Activated CD8-positive, alpha-beta memory T cell treated with anti-CD3 and anti-CD28 coated beads, Interleukin-2, amount 10 ng/mL, durations not matched to agents 7 days and 5 days (primary cell): Measurements from ENCODE around the gene GRID2. TPM values are rescaled to one million over a fixed set of nuclear protein-coding genes. Genes with fewer than 3 reads are reported as not detected.

Experiments
- ATAC-seq: fragments of 150-1000 bp; cut with Tn5 transposase; one replicate; pipeline ENCODE4 v1.10.0; 2021; ENCODE audit warnings: moderate library complexity
- CTCF ChIA-PET: fragments of 350-600 bp; sonication (Branson Sonifier 250); formaldehyde crosslinking; loops from one replicate; lab custom pipeline; 2021; ENCODE audit warnings: antibody characterized with exemption; lab: Charles Lee
- DNase-seq: peaks from one replicate; pipeline ENCODE4 v3.0.0-alpha.2; 2020
- H3K27ac Mint-ChIP-seq: one replicate; pipeline ENCODE4 v1.8.0; 2021; ENCODE audit warnings: mild to moderate bottlenecking, mixed read lengths
- H3K27me3 Mint-ChIP-seq: one replicate; pipeline ENCODE4 v1.8.0; 2021; ENCODE audit warnings: mixed read lengths
- H3K36me3 Mint-ChIP-seq: one replicate; pipeline ENCODE4 v1.8.0; 2021; ENCODE audit warnings: mild to moderate bottlenecking, mixed read lengths
- H3K4me1 Mint-ChIP-seq: one replicate; pipeline ENCODE4 v1.8.0; 2021; ENCODE audit warnings: mixed read lengths
- H3K4me3 Mint-ChIP-seq: one replicate; pipeline ENCODE4 v1.8.0; 2021; ENCODE audit warnings: mild to moderate bottlenecking, moderate library complexity, mixed read lengths
- H3K9me3 Mint-ChIP-seq: one replicate; pipeline ENCODE4 v1.8.0; 2022; ENCODE audit warnings: low read depth, mixed read lengths
- total RNA-seq, 2 experiments: library from RNA; stranded (reverse); gene quantifications; one replicate each; pipeline ENCODE4 v1.2.3, GENCODE V29; 2021

The GRID2 gene
- total RNA-seq, 2 experiments from 2014 or later = not detected

DNA sequence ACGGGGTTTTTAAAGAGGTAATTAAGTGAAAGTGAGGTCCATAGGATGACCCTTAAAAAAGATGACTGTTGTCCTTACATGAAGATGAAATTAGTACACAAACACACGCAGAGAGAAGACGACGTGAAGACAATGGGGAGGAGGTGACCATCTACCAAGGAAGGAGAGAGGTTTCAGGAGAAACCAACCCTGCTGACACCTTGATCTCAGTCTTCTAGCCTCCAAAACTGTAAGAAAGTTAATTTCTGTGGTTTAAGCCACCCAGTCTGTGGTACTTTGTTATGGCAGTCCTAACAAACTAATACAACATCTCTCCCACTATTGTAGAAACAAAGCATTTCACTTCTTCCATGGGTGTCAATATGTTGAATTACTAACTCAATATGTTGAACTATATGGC, 1385.2 kb downstream of the GRID2 start:
- CTCF ChIA-PET = no interaction called here
- DNase-seq (no peak), ATAC-seq (no peak)
- peaks cover 2% of the 10 kb centered on the region for H3K9me3 Mint-ChIP-seq
- H3K4me1 Mint-ChIP-seq = no peaks in the 10 kb centered on the region
- no peak overlapping the region for H3K27ac Mint-ChIP-seq
- no peaks in the 10 kb centered on the region for H3K36me3 Mint-ChIP-seq
- H3K4me3 Mint-ChIP-seq = no peak overlapping the region
- no peaks in the 10 kb centered on the region for H3K27me3 Mint-ChIP-seq

DNA sequence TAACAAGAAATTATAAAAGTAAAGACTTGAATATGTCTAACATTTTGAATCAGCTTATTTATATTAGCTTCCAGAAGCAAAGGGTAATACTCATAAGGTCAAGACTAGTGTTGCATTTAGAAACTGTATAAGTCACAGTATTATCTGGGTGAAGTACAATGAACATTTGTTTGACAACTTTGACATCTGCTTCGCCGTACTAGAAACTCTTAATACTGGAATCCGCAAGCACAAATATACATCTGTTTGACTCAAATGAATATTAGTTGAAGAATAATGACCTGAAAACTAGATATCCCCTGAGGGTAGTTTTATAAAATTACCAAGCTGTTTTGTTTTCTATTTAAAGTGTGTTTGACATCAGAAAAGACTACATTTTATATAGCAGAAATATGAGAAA, 1389.4 kb downstream of the GRID2 start:
- no peaks in the 10 kb centered on the region for H3K4me1 Mint-ChIP-seq
- ATAC-seq (no peak), DNase-seq (no peak)
- H3K27me3 Mint-ChIP-seq = no peaks in the 10 kb centered on the region
- CTCF ChIA-PET = no interaction called here
- peaks cover 7% of the 10 kb centered on the region for H3K9me3 Mint-ChIP-seq
- H3K27ac Mint-ChIP-seq = no peak overlapping the region
- H3K4me3 Mint-ChIP-seq = no peak overlapping the region
- H3K36me3 Mint-ChIP-seq = no peaks in the 10 kb centered on the region

DNA sequence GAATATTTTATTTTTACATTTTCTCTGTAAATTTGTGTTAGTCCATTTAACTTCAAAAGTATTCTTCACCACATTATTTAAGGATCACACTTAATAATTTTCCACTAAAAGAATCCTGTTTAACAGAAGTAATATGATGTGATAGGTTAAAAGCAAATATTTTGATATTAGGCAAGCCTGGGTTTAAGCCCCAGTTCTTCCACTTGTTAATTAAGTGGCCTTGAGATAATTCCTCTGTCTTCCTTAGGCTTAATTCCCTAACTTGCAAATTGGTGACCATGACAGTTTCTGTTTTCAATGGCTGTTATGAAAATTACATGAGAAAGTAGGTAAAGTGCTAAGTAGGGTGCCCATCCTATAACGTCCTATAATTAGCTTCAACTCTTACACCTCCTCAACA, 1394.9 kb downstream of the GRID2 start:
- Mint-ChIP-seq H3K27me3 (no peaks in the 10 kb centered on the region), H3K9me3 (peaks cover 5% of the 10 kb centered on the region), H3K27ac (no peak overlapping the region), H3K4me1 (no peaks in the 10 kb centered on the region), H3K36me3 (no peaks in the 10 kb centered on the region), H3K4me3 (no peak overlapping the region)
- ATAC-seq (no peak), DNase-seq (no peak)
- CTCF ChIA-PET = no interaction called here

DNA sequence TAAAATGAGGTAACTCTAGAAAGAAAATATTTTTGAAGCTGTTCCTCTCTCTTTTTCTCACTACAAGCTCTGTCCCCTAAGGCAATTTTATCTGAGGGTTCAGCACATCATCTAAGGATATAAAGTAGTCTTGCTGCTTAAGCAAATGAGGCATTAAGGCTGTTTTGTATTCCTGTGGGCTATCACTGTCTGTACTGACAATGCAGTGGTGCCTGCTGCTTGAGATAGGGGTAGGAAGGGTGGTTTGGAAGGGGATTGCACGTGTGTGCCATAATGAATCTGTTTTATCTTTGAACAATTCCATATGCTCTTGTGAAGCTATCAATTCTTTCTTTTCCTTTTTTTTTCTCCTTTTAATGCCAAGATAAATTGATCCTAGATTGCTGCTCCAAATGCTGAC, 1396.8 kb downstream of the GRID2 start:
- Mint-ChIP-seq H3K36me3 (no peaks in the 10 kb centered on the region), H3K4me1 (no peaks in the 10 kb centered on the region), H3K27ac (no peak overlapping the region), H3K9me3 (peaks cover 4% of the 10 kb centered on the region), H3K4me3 (no peak overlapping the region), H3K27me3 (no peaks in the 10 kb centered on the region)
- DNase-seq (no peak), ATAC-seq (no peak)
- CTCF ChIA-PET = no interaction called here

DNA sequence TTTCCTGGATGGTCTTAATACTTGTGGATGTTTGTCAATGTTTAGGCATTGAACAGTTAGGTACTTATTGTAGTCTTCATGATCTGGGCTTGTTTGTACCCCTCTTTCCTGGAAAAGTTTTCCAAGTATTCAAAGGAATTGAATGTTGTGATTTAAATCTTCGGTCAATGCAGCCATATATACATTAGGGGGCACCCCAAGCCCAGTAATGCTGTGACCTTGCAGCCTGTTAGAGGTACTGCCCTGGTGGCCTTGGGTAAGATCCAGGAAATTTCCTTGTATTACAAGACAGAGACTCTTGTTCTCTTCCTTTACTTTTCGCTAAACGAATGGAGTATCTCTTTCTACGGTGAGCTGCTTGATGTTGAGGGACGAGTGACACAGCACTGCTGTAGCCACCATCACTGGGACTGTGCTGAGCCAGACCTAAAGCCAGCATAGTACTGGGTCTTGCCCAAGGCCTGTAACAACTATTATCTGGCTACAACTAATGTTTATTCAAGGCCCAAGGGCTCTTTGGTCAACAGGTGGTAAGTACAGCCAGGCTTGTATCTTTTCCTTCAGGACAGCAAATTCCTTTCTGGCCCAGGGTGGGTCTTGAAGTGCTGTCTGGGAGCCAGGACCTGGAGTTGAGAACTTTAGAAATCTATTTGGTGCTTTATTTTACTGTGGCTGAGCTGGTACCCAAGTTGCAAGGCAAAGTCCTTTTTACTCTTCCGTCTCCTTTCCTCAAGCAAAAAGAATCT, 1406.5 kb downstream of the GRID2 start:
- CTCF ChIA-PET = no interaction called here
- no peaks in the 10 kb centered on the region for H3K27me3 Mint-ChIP-seq

DNA sequence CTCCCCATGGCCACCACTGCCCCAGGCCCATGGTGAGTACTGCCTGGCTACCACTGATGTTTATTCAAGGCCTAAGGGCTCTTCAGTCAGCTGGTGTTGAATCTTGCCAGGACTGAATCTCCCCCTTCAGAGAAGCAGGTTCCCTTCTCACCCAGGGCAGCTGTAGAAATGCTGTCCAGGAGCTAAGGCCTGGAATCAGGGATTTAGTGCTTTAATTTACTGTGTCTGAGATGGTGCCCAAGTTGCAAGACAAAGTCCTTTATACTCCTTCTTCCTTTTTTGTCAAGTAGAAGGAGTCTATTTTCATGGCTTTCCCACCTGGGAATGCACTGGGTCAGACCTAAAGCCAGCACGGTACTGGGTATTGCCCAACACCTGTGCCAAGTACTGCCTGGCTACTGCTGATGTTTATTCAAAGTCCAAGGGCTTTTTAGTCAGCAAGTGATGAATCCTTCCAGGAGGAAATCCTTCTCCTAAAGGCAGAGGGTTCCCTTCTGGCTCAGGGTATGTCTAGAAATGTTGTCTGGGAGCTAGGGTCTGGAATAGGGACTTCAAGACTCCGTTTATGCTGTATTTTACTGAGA, 1407.2 kb downstream of the GRID2 start:
- DNase-seq (no peak), ATAC-seq (no peak)
- Mint-ChIP-seq H3K27me3 (no peaks in the 10 kb centered on the region), H3K9me3 (no peaks in the 10 kb centered on the region), H3K4me1 (no peaks in the 10 kb centered on the region), H3K27ac (no peak overlapping the region), H3K36me3 (no peaks in the 10 kb centered on the region), H3K4me3 (no peak overlapping the region)
- CTCF ChIA-PET = no interaction called here

More for the DNA sequence above, 1406.5 kb downstream of the GRID2 start:
- Mint-ChIP-seq H3K9me3 (no peaks in the 10 kb centered on the region), H3K36me3 (no peaks in the 10 kb centered on the region), H3K27ac (no peak overlapping the region), H3K4me1 (no peaks in the 10 kb centered on the region), H3K4me3 (no peak overlapping the region)
- no peak for DNase-seq
- ATAC-seq = no peak

DNA sequence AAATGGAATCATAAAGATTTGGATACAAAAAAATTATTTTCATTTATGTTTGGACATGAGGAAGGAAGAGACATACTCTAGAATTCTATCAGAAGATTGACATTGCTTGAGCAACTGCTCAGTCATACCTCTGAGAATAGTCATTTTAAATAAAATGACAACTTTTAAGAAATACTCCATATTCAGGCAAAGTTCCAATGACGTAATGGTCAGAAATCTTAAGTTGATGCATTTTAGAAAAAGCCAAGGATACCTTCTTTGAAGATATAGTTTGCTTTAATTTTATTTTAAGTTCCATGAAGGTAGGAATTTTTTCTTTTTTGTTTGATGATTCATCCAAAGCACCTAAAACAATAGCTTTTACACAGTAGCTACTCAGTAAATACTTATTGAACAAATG, 1414.5 kb downstream of the GRID2 start:
- no peaks in the 10 kb centered on the region for H3K4me1 Mint-ChIP-seq
- no peak overlapping the region for H3K27ac Mint-ChIP-seq
- H3K9me3 Mint-ChIP-seq = no peaks in the 10 kb centered on the region
- no peaks in the 10 kb centered on the region for H3K27me3 Mint-ChIP-seq
- CTCF ChIA-PET = no interaction called here
- DNase-seq = no peak
- H3K4me3 Mint-ChIP-seq = no peak overlapping the region
- no peaks in the 10 kb centered on the region for H3K36me3 Mint-ChIP-seq
- ATAC-seq = no peak

DNA sequence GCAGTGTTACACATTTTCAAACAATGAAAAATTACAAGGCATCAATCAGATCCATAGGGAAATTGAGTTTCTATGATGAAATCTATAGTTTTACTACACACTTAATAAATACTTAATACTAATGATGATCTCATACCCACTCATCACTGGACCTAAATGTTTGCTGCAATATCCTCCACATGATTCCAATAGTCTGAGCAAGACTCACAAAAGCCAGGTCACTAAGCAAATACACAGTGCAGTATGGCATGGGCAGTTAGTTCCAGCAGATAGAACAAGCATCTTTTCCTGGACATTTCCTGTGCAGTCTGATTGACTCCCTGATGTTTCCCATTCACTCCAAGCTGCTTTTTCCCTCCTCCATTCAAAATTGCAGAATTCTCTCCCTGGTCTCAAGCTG, 1415.8 kb downstream of the GRID2 start:
- Mint-ChIP-seq H3K9me3 (no peaks in the 10 kb centered on the region), H3K4me1 (no peaks in the 10 kb centered on the region), H3K36me3 (no peaks in the 10 kb centered on the region), H3K4me3 (no peak overlapping the region), H3K27ac (no peak overlapping the region), H3K27me3 (no peaks in the 10 kb centered on the region)
- ATAC-seq (no peak), DNase-seq (no peak)
- CTCF ChIA-PET = no interaction called here

DNA sequence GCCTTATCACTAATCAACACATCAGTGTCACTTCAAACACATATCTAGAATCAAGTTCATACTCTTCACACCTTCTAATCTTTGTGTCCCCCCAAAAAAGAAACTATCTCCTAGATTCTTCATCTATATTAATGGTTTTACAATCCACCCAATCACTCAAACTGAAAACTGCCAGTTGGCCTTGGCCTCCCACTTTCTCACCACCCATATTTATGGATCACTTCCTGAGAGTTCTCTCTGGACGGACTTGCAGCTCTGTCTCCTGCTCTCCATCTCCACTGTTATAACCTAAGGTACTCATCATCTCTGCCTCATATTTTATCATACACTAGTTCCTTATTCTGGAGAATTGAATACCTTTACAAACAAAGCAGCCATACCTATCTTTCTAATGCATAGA, 1418.7 kb downstream of the GRID2 start:
- H3K4me1 Mint-ChIP-seq = no peaks in the 10 kb centered on the region
- no peaks in the 10 kb centered on the region for H3K9me3 Mint-ChIP-seq
- no peaks in the 10 kb centered on the region for H3K36me3 Mint-ChIP-seq
- no peak overlapping the region for H3K4me3 Mint-ChIP-seq
- no peak for ATAC-seq
- no peak overlapping the region for H3K27ac Mint-ChIP-seq
- no peak for DNase-seq
- H3K27me3 Mint-ChIP-seq = no peaks in the 10 kb centered on the region
- CTCF ChIA-PET = no interaction called here

DNA sequence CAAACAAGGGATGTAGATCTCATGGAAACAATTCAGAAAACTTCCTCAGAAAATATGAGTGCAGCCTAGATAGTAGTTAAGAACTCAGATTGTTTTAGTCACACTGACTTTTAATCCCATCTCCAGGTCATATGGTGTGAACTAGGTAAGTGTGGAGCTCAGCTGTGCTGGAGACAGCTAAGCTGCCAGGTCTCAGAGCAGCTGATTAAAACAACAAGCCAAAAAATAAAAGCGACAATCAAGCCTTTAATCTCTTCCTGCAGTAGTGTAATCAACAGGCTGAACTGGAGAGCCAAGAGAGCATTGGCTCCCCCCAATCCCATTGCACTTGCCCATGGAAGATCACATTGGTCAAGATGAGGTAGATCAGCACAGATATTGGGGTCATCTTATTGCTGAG, 1426.5 kb downstream of the GRID2 start:
- DNase-seq (no peak), ATAC-seq (no peak)
- CTCF ChIA-PET = no interaction called here
- H3K27ac Mint-ChIP-seq = no peak overlapping the region
- H3K27me3 Mint-ChIP-seq = no peaks in the 10 kb centered on the region
- H3K4me3 Mint-ChIP-seq = no peak overlapping the region
- peaks cover 3% of the 10 kb centered on the region for H3K9me3 Mint-ChIP-seq
- no peaks in the 10 kb centered on the region for H3K36me3 Mint-ChIP-seq
- H3K4me1 Mint-ChIP-seq = no peaks in the 10 kb centered on the region

DNA sequence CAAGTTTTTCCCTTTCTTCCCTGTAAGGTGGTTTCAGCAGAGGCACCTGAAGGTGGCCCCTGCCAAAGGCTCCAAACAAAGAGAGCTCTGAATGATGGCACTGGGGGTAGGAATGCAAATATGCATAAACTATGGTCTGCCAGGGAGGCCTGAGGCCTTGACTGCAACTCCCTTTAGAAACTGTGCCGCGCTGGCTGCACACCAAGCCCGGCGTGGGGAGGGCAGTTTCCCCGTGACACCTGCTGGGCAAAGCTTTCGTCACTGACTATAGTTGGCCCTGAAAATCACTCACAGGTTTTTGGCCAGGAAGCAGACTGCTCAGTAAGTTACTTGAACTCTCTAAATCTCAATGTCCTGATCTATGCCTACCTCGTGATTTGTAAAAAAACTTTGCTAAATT, 1427.0 kb downstream of the GRID2 start:
- no peaks in the 10 kb centered on the region for H3K36me3 Mint-ChIP-seq
- H3K4me1 Mint-ChIP-seq = no peaks in the 10 kb centered on the region
- CTCF ChIA-PET = no interaction called here
- no peak for ATAC-seq
- DNase-seq = no peak
- H3K27me3 Mint-ChIP-seq = no peaks in the 10 kb centered on the region
- H3K4me3 Mint-ChIP-seq = no peak overlapping the region
- H3K27ac Mint-ChIP-seq = no peak overlapping the region
- peaks cover 3% of the 10 kb centered on the region for H3K9me3 Mint-ChIP-seq

DNA sequence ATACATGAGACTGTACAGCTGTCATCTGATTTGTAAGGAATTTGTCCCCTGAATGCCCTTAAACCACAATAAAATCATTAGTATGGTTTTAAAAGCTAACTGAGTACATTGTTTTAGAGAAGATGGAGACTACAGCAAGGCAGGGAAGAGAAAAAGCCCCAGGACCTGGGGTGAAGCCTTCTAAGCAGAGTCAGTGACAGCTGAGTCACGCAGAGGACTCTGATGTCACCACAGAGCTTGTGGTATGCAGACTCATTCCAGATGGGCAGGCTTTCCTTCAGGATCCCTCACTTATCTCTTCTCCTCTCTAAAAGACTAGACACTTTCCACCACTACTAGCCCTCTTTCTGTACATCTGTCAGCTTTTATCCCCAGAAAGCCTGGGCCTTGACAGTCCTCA, 1427.7 kb downstream of the GRID2 start:
- peaks cover 3% of the 10 kb centered on the region for H3K9me3 Mint-ChIP-seq
- ATAC-seq (no peak), DNase-seq (no peak)
- no peak overlapping the region for H3K27ac Mint-ChIP-seq
- H3K27me3 Mint-ChIP-seq = no peaks in the 10 kb centered on the region
- no peaks in the 10 kb centered on the region for H3K4me1 Mint-ChIP-seq
- H3K4me3 Mint-ChIP-seq = no peak overlapping the region
- H3K36me3 Mint-ChIP-seq = no peaks in the 10 kb centered on the region
- CTCF ChIA-PET = no interaction called here

DNA sequence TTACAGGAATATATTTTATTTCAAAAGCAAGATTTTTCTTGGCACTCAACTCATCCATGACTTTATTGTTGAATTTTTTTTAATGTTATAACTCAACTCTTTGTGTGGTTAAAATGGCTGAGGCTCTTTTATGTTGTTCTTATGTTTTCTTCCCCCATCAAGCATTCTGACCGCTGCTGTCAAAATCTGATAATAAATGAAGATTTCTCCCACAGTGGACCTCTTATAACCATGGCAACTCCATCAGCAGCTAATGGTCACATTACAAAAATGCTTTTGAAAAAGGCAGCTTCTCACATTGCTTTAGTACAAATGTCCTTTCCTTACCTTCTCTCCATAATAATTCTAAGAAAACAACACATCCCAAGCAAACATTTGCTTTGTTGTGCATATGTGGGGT, 1428.7 kb downstream of the GRID2 start:
- H3K36me3 Mint-ChIP-seq = no peaks in the 10 kb centered on the region
- no peak for ATAC-seq
- H3K27me3 Mint-ChIP-seq = no peaks in the 10 kb centered on the region
- CTCF ChIA-PET = no interaction called here
- H3K9me3 Mint-ChIP-seq = peaks cover 3% of the 10 kb centered on the region
- H3K4me3 Mint-ChIP-seq = no peak overlapping the region
- no peaks in the 10 kb centered on the region for H3K4me1 Mint-ChIP-seq
- no peak for DNase-seq
- H3K27ac Mint-ChIP-seq = no peak overlapping the region

DNA sequence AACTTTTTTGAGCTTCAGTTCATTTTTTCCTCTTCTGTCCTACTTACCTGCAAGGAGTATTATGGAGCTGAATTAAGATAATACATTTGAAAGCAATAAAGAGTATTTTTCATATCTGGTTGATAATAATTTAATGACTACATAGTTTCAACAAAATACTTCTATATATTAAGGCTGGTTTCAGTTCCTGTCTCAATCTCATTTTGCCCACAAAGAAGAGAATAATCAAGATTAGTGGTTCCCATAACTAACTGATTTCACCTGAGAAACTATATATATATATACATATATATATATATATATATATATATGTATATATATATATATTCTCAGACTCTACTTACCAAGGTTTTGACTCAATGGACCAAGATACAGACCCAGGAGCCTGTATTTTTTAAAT, 1437.1 kb downstream of the GRID2 start:
- DNase-seq (no peak), ATAC-seq (no peak)
- H3K4me1 Mint-ChIP-seq = no peaks in the 10 kb centered on the region
- no peaks in the 10 kb centered on the region for H3K36me3 Mint-ChIP-seq
- H3K27ac Mint-ChIP-seq = no peak overlapping the region
- CTCF ChIA-PET = no interaction called here
- no peaks in the 10 kb centered on the region for H3K27me3 Mint-ChIP-seq
- no peak overlapping the region for H3K4me3 Mint-ChIP-seq
- no peaks in the 10 kb centered on the region for H3K9me3 Mint-ChIP-seq
